SK-N-SH (cell line): ENCODE results near the gene CD22. TPM values are rescaled to one million over a fixed set of nuclear protein-coding genes. Genes with fewer than 3 reads are reported as not detected.

Experiments used
- CTCF ChIA-PET: fragments of 300-600, 350-600 bp; formaldehyde crosslinking; extraction: SDS; loops from one replicate; lab custom pipeline; 2021; lab: Yijun Ruan, JAX
- POLR2A ChIA-PET: fragments of 350-600 bp; sonication (Branson Sonifier 250); formaldehyde crosslinking; extraction: SDS; loops from one replicate; lab custom pipeline; 2020; ENCODE audit warnings: antibody characterized with exemption, inconsistent platforms; lab: Yijun Ruan, JAX
- DNase-seq: peaks from one replicate; pipeline ENCODE4 v3.0.0; 2012
- H2AFZ ChIP-seq: fragments of 200-600 bp; sonication (generic); 2 replicates; pipeline ENCODE4 v1.8.1; 2016; ENCODE audit warnings: antibody characterized with exemption, mild to moderate bottlenecking, low read depth
- H3F3A ChIP-seq: fragments of 200-600 bp; sonication (generic); replicated peaks from 2 replicates; pipeline ENCODE3; 2016; ENCODE audit warnings: antibody characterized with exemption, mild to moderate bottlenecking; ENCODE audit not compliant: insufficient read depth
- H3K27ac ChIP-seq, 2 experiments: fragments of 200-500 bp in 1 of 2; fragments of 200-600 bp in 1 of 2; sonication (Bioruptor generic) in 1 of 2; sonication (generic), shearing (Covaris generic) in 1 of 2; 2 replicates each; pipeline versions ENCODE4 v1.5.1 to v1.6.1; 2014 to 2016; ENCODE audit warnings: low read depth in 2 of 2, inconsistent platforms in 1 of 2, low read length in 1 of 2, mild to moderate bottlenecking in 1 of 2, mixed read lengths in 1 of 2
- H3K27me3 ChIP-seq: fragments of 200-600 bp; sonication (generic), shearing (Covaris generic); 2 replicates; pipeline ENCODE4 v1.6.1; 2016; ENCODE audit warnings: mixed run types; ENCODE audit not compliant: insufficient read depth
- H3K36me3 ChIP-seq, 2 experiments: fragments of 200-500 bp in 1 of 2; fragments of 200-600 bp in 1 of 2; sonication (Bioruptor generic) in 1 of 2; sonication (generic) in 1 of 2; replicated peaks in 1 of 2; 2 replicates each; pipeline versions ENCODE3 to v1.5.1; 2014 to 2016; ENCODE audit warnings: low read length in 1 of 2, mild to moderate bottlenecking in 1 of 2; ENCODE audit not compliant: insufficient read depth in 2 of 2, control insufficient read depth in 1 of 2
- H3K4me1 ChIP-seq, 2 experiments: fragments of 200-500 bp in 1 of 2; fragments of 200-600 bp in 1 of 2; sonication (Bioruptor generic) in 1 of 2; sonication (generic), shearing (Covaris generic) in 1 of 2; 2 replicates each; pipeline versions ENCODE4 v1.5.1 to v1.6.1; 2014 to 2016; ENCODE audit warnings: low read depth in 1 of 2, low read length in 1 of 2, mixed run types in 1 of 2; ENCODE audit not compliant: insufficient read depth in 2 of 2, control insufficient read depth in 1 of 2
- H3K4me2 ChIP-seq: fragments of 200-600 bp; sonication (generic), shearing (Covaris generic); 2 replicates; pipeline ENCODE4 v1.6.1; 2017; ENCODE audit warnings: mixed run types
- H3K4me3 ChIP-seq, 2 experiments: fragments of 200-500 bp in 1 of 2; fragments of 200-600 bp in 1 of 2; sonication (Bioruptor generic) in 1 of 2; sonication (generic), shearing (Covaris generic) in 1 of 2; 2 replicates each; pipeline versions ENCODE4 v1.5.1 to v1.8.1; 2014 to 2016; ENCODE audit warnings: low read depth in 2 of 2, inconsistent platforms in 1 of 2, low read length in 1 of 2, mild to moderate bottlenecking in 1 of 2, mixed read lengths in 1 of 2, moderate library complexity in 1 of 2
- H3K79me2 ChIP-seq: fragments of 200-600 bp; sonication (generic); 2 replicates; pipeline ENCODE4 v1.8.1; 2017; ENCODE audit warnings: mild to moderate bottlenecking; ENCODE audit not compliant: insufficient read depth
- H3K9ac ChIP-seq: fragments of 200-600 bp; sonication (generic); 2 replicates; pipeline ENCODE4 v1.6.1; 2017; ENCODE audit warnings: mixed run types
- H3K9me2 ChIP-seq: fragments of 200-600 bp; sonication (generic); 2 replicates; pipeline ENCODE4 v1.6.1; 2017; ENCODE audit warnings: mixed run types
- H3K9me3 ChIP-seq: fragments of 200-600 bp; sonication (generic); 2 replicates; pipeline ENCODE4 v1.6.1; 2017; ENCODE audit warnings: mixed run types, mild to moderate bottlenecking, moderate library complexity
- H4K20me1 ChIP-seq: fragments of 200-600 bp; sonication (generic); 2 replicates; pipeline ENCODE4 v1.6.1; 2017; ENCODE audit warnings: mild to moderate bottlenecking, mixed run types; ENCODE audit not compliant: insufficient read depth
- CHD2 ChIP-seq: fragments of 150-350 bp; IDR thresholded peaks from 2 replicates; pipeline ENCODE4 v1.6.1; 2018; ENCODE audit warnings: low read length; ENCODE audit not compliant: partially characterized antibody
- CTCF ChIP-seq: fragments of 200-600 bp; sonication (generic); IDR thresholded peaks from 2 replicates; pipeline ENCODE4 v1.6.1; 2017; ENCODE audit warnings: antibody characterized with exemption, mild to moderate bottlenecking, moderate library complexity
- EZH2phosphoT487 ChIP-seq: fragments of 200-600 bp; sonication (generic); IDR thresholded peaks from 2 replicates; pipeline ENCODE4 v1.6.1; 2017; ENCODE audit warnings: low read depth, mixed run types, mild to moderate bottlenecking, antibody characterized with exemption, moderate library complexity, borderline replicate concordance
- GABPA ChIP-seq: IDR thresholded peaks from 2 replicates; pipeline ENCODE4 v1.4.0; 2012; ENCODE audit warnings: low read depth, mild to moderate bottlenecking
- JUND ChIP-seq: IDR thresholded peaks from 2 replicates; pipeline ENCODE4 v1.4.0; 2012
- MAX ChIP-seq: IDR thresholded peaks from 2 replicates; pipeline ENCODE4 v1.4.0; 2012; ENCODE audit warnings: low read depth
- MXI1 ChIP-seq: IDR thresholded peaks from 2 replicates; pipeline ENCODE4 v1.6.1; 2012; ENCODE audit warnings: mild to moderate bottlenecking, low read depth, low read length, improper control_type of control experiment
- NFIC ChIP-seq: IDR thresholded peaks from 2 replicates; pipeline ENCODE4 v1.4.0; 2012; ENCODE audit warnings: borderline replicate concordance
- NRF1 ChIP-seq: IDR thresholded peaks from 2 replicates; pipeline ENCODE4 v1.6.1; 2012; ENCODE audit warnings: low read depth, mild to moderate bottlenecking, low read length
- POLR2AphosphoS5 ChIP-seq: IDR thresholded peaks from 2 replicates; pipeline ENCODE4 v1.6.1; 2012; ENCODE audit warnings: low read depth, low read length
- RCOR1 ChIP-seq: fragments of 150-350 bp; IDR thresholded peaks from 2 replicates; pipeline ENCODE4 v1.6.1; 2017; ENCODE audit warnings: antibody characterized with exemption, low read length
- RFX5 ChIP-seq: IDR thresholded peaks from 2 replicates; pipeline ENCODE4 v1.6.1; 2012; ENCODE audit warnings: mild to moderate bottlenecking, improper control_type of control experiment, low read length
- RXRA ChIP-seq: IDR thresholded peaks from 2 replicates; pipeline ENCODE4 v1.4.0; 2012; ENCODE audit warnings: low read depth, mild to moderate bottlenecking, borderline replicate concordance
- SIN3A ChIP-seq: IDR thresholded peaks from 2 replicates; pipeline ENCODE4 v1.6.1; 2012; ENCODE audit warnings: low read depth, mild to moderate bottlenecking, low read length, moderate library complexity, borderline replicate concordance
- USF1 ChIP-seq: IDR thresholded peaks from 2 replicates; pipeline ENCODE4 v1.4.0; 2012; ENCODE audit warnings: low read depth, borderline replicate concordance
- YY1 ChIP-seq: IDR thresholded peaks from 2 replicates; pipeline ENCODE4 v1.4.0; 2012; ENCODE audit warnings: low read depth, mild to moderate bottlenecking
- WGBS: methylation state at CpG from one replicate; pipeline ENCODE4 v1.1.6; 2017; ENCODE audit warnings: low lambda C conversion rate; 5-methylcytosine and 5-hydroxymethylcytosine counted together
- polyA plus RNA-seq, 3 experiments: library from polyadenylated mRNA; depleted of rRNA; stranded (reverse); fragments of >200 nt; gene quantifications; 2 replicates each; pipeline ENCODE4 v1.2.3, GENCODE V29; 2012

CD22 gene
- polyA plus RNA-seq, 1 of the 3 experiments (the other 2 are of a cell fraction): 0.18 TPM

GRCh38 chr19:35381318-35381717 is 52.3 kb downstream of the CD22 start:
- Histone ChIP-seq H3K4me3 (no peak overlapping the region), H3K9me2 (no peaks in the 10 kb centered on the region), H3K36me3 (no peaks in the 10 kb centered on the region), H3K9ac (no peak overlapping the region), H2AFZ (no peak overlapping the region), H3F3A (no peaks in the 10 kb centered on the region), H3K27ac (no peak overlapping the region), H3K4me2 (no peak overlapping the region), H3K79me2 (no peaks in the 10 kb centered on the region), H3K27me3 (peaks cover 10% of the 10 kb centered on the region; the same call in 1 of the 2 replicates), H3K4me1 (no peaks in the 10 kb centered on the region), H4K20me1 (no peaks in the 10 kb centered on the region), H3K9me3 (peaks cover 4% of the 10 kb centered on the region; the same call in 1 of the 2 replicates)
- ChIA-PET CTCF (interaction anchor here (0.8 kb wide), 1 partner anchor 129 kb away, joined by 3 read pairs; no protein-coding TSS in a partner anchor), POLR2A (no interaction called here)
- WGBS: 0% methylated on average over 3 of the region's 3 CpGs
- DNase-seq: no peak
- TF ChIP-seq CHD2: no peak
- TF ChIP-seq MAX: no peak
- no peak for TF ChIP-seq RFX5
- no peak for TF ChIP-seq CTCF
- no peak for TF ChIP-seq SIN3A

- H3F3A ChIP-seq: no peaks in the 10 kb centered on the region
- no peaks in the 10 kb centered on the region for H4K20me1 ChIP-seq
- no peaks in the 10 kb centered on the region for H3K79me2 ChIP-seq
- no peak overlapping the region for H3K4me2 ChIP-seq
- H3K27me3 ChIP-seq: 0 out of 2 replicates have a peak, but pooled peaks cover 8% of the 10 kb centered on the region
- no peak overlapping the region for H2AFZ ChIP-seq
- no peak overlapping the region for H3K9ac ChIP-seq
- no peak overlapping the region for H3K4me3 ChIP-seq
- H3K36me3 ChIP-seq: no peaks in the 10 kb centered on the region
- no peaks in the 10 kb centered on the region for H3K4me1 ChIP-seq
- ChIA-PET POLR2A (no interaction called here), CTCF (interaction anchor here (0.6 kb wide), 1 partner anchor 113 kb away, joined by 3 read pairs; no protein-coding TSS in a partner anchor)
- DNase-seq: no peak
- peaks cover 10% of the 10 kb centered on the region; the same call in 1 of the 2 replicates for H3K9me3 ChIP-seq
- TF ChIP-seq GABPA (no peak), SIN3A (no peak), JUND (no peak), YY1 (no peak), USF1 (no peak), POLR2AphosphoS5 (no peak), MXI1 (no peak), NRF1 (no peak), EZH2phosphoT487 (no peak), NFIC (no peak), RFX5 (no peak), RCOR1 (no peak), RXRA (no peak)
- no peaks in the 10 kb centered on the region for H3K9me2 ChIP-seq
- H3K27ac ChIP-seq: no peak overlapping the region
- whole genome bisulfite sequencing: 5% methylated on average over 6 of the region's 6 CpGs
Measured at GRCh38 chr19:35381926-35382325, 52.9 kb downstream of the CD22 start.
